Measurements from ENCODE around the gene KNDC1.
"Not testable (repeated sequence)": the region's sequence is repeated elsewhere in the genome, so short reads cannot be mapped to it uniquely, and the experiment has no call there.

Gene KNDC1

GRCh38 chr10:133162910-133163856 is 3.2 kb downstream of the KNDC1 start:
- no peak for DNase-seq

GRCh38 chr10:133163889-133164815 is 4.1 kb downstream of the KNDC1 start:
- DNase-seq: no peak

GRCh38 chr10:133164816-133165555 is 5.0 kb downstream of the KNDC1 start:
- DNase-seq: no peak

GRCh38 chr10:133165556-133166503 is 5.8 kb downstream of the KNDC1 start:
- no peak for DNase-seq

- DNase-seq: no peak
These were observed 6.4 kb downstream of the KNDC1 start for GRCh38 chr10:133166504-133166827.

- no peak for DNase-seq
These were observed 7.0 kb downstream of the KNDC1 start for GRCh38 chr10:133166828-133167692.

- DNase-seq: no peak
These were observed 7.9 kb downstream of the KNDC1 start for GRCh38 chr10:133167693-133168616.

- DNase-seq: no peak
These were observed 8.6 kb downstream of the KNDC1 start for GRCh38 chr10:133168617-133169031.

- no peak for DNase-seq
These were observed 9.3 kb downstream of the KNDC1 start for GRCh38 chr10:133169173-133169947.

- DNase-seq: no peak
These were observed 10.1 kb downstream of the KNDC1 start for GRCh38 chr10:133170092-133170491.

- DNase-seq: no peak
These were observed 14.0 kb downstream of the KNDC1 start for GRCh38 chr10:133173860-133174640.

GRCh38 chr10:133174689-133175263 is 14.8 kb downstream of the KNDC1 start:
- no peak for DNase-seq

GRCh38 chr10:133175624-133176023 is 15.6 kb downstream of the KNDC1 start:
- not testable (repeated sequence) for DNase-seq

GRCh38 chr10:133176546-133176945 is 16.5 kb downstream of the KNDC1 start:
- no peak for DNase-seq

GRCh38 chr10:133177380-133178157 is 17.6 kb downstream of the KNDC1 start:
- DNase-seq: no peak

GRCh38 chr10:133178357-133179127 is 18.5 kb downstream of the KNDC1 start:
- DNase-seq: no peak
